MCF 10A (cell line): ENCODE results near the gene CERS4. TPM values are rescaled to one million over a fixed set of nuclear protein-coding genes. Genes with fewer than 3 reads are reported as not detected.
A peak's percentile ranks its signal among the peaks of the same experiment; 100 is the strongest.

Experiments used
- BruUV-seq: library from RNA; stranded (reverse); fragments of 400-500 nt; replicated peaks from 2 replicates; lab custom pipeline; 2021; lab: Mats Ljungman, UMichigan
- CTCF ChIA-PET: fragments of 300-600 bp; sonication (Branson Sonifier 250); formaldehyde crosslinking; extraction: SDS; loops from one replicate; lab custom pipeline; 2021; ENCODE audit warnings: antibody characterized with exemption, inconsistent platforms; lab: Yijun Ruan, JAX
- POLR2A ChIA-PET: fragments of 300-600, 350-650 bp; sonication (Branson Sonifier 250); formaldehyde crosslinking; extraction: SDS; loops from one replicate; lab custom pipeline; 2020; ENCODE audit warnings: antibody characterized with exemption, inconsistent platforms; lab: Yijun Ruan, JAX
- DNase-seq: peaks from one replicate; pipeline ENCODE4 v3.0.0-alpha.2; 2018; ENCODE audit not compliant: unreplicated experiment
- H3K27ac Mint-ChIP-seq: one replicate; pipeline ENCODE4 v1.8.0; 2022; ENCODE audit warnings: mild to moderate bottlenecking, low read depth, mixed read lengths; ENCODE audit not compliant: unreplicated experiment
- H3K27me3 Mint-ChIP-seq: one replicate; pipeline ENCODE4 v1.8.0; 2022; ENCODE audit warnings: mixed read lengths; ENCODE audit not compliant: insufficient read depth, unreplicated experiment
- H3K36me3 Mint-ChIP-seq: one replicate; pipeline ENCODE4 v1.8.0; 2022; ENCODE audit warnings: mild to moderate bottlenecking, moderate library complexity, mixed read lengths; ENCODE audit not compliant: insufficient read depth, unreplicated experiment
- H3K4me1 Mint-ChIP-seq: one replicate; pipeline ENCODE4 v1.8.0; 2022; ENCODE audit warnings: mixed read lengths; ENCODE audit not compliant: insufficient read depth, unreplicated experiment
- H3K4me3 Mint-ChIP-seq: one replicate; pipeline ENCODE4 v1.8.0; 2022; ENCODE audit warnings: mild to moderate bottlenecking, moderate library complexity, mixed read lengths; ENCODE audit not compliant: unreplicated experiment
- H3K9me3 Mint-ChIP-seq: one replicate; pipeline ENCODE4 v1.8.0; 2022; ENCODE audit warnings: mixed read lengths; ENCODE audit not compliant: unreplicated experiment
- intact Hi-C: fragments of 100-400 bp; cut with micrococcal nuclease; formaldehyde crosslinking; loops from 2 replicates; pipeline ENCODE4 v1.14.1; 2022
- total RNA-seq: library from RNA; stranded (reverse); gene quantifications from 2 replicates; pipeline ENCODE4 v1.2.3, GENCODE V29; 2022
- TF ChIP-seq, protein P1 (sequence below): fragments of 200-600 bp; IDR thresholded peaks from one replicate; pipeline ENCODE4 v1.8.0; 2022; ENCODE audit warnings: antibody characterized with exemption, mild to moderate bottlenecking; ENCODE audit not compliant: unreplicated experiment

The CERS4 gene
- total RNA-seq, 1 experiment from 2014 or later, result 1.5 TPM

DNA sequence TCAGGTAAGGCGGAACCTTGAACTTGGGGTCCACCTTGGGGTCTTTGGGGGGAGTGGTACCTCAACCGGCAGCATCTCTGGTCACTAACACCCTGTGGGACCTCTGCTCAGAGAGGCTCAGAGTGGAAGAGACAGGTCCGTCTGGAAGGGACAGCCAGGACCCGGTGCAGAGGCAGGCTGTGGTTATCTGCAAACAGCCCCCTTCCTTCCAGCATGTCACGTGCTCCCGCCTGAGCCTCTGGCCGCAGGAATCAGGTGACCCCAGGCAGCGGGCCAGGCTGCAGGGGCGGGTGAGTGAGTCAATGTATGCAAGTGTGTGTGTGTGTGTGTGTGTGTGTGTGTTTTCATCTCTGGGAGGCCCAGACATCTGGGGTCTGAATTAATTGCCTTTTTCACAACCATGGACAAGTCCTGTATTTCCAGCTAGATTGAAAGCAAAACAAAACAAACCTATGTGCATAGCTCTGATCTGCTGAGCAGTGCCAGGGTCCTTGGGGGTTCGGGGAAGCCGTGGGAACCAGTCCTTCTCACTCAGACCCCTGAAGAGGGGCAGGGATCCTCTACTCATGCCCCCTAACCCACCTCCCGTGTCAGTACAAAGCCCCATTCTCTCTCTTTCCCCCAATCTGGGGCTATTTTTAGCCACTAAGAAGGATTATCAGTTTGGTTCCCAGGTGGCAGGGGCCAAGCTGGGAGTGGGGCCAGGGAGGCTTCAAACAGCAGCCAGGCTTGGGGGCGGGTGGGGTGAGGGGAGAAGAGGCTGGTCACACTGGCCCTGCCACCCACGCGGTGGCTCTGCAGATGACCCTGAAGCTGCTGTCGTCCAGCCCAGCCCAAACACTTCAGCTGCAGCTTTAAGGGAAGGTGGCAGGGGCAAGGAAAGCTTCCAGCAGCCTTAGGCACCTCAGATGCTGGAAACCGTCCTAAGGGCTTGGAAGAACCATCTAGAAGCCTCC, 31.4 kb downstream of the CERS4 start:
- intact Hi-C loops, result loop anchor here (5.0 kb wide), 1 partner anchor 83 kb away; no protein-coding TSS in a partner anchor
- peak; percentile 87 for DNase-seq
- H3K27me3 Mint-ChIP-seq, result no peaks in the 10 kb centered on the region

DNA sequence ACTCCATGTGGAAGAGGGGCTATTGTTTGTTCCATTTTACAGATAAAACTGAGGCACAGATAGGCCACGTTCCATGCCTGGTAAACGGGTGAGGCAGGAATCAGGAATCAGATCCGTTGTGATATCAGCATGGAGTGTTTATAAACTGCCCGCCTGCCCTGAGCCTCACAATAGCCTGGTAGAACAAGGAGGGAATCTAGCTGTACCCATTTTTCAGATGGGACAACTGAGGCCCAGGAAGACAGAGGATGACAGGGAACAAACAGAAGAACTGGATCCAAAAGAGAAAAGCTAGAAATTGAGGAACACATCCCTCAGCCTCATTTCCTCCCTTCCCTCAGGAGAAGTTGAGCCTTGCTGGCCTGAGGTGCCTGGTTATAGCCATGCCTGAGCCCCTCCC, 32.5 kb downstream of the CERS4 start:
- BruUV-seq, result no TSS peak
- POLR2A ChIA-PET, result interaction anchor here (0.6 to 0.7 kb wide), 2 partner anchors 27 to 1140 kb away, joined by 3 to 4 read pairs; no protein-coding TSS in a partner anchor
- CTCF ChIA-PET, result interaction anchor here (0.6 to 1.6 kb wide), 4 partner anchors 32 to 318 kb away, joined by 3 to 5 read pairs (median 4); partner anchors contain the start of gene CERS4
- Mint-ChIP-seq H3K27me3 (no peaks in the 10 kb centered on the region), H3K9me3 (no peaks in the 10 kb centered on the region), H3K36me3 (no peaks in the 10 kb centered on the region), H3K4me1 (peaks cover 19% of the 10 kb centered on the region), H3K4me3 (no peak overlapping the region), H3K27ac (no peak overlapping the region)
- TF ChIP-seq, protein P1, sequence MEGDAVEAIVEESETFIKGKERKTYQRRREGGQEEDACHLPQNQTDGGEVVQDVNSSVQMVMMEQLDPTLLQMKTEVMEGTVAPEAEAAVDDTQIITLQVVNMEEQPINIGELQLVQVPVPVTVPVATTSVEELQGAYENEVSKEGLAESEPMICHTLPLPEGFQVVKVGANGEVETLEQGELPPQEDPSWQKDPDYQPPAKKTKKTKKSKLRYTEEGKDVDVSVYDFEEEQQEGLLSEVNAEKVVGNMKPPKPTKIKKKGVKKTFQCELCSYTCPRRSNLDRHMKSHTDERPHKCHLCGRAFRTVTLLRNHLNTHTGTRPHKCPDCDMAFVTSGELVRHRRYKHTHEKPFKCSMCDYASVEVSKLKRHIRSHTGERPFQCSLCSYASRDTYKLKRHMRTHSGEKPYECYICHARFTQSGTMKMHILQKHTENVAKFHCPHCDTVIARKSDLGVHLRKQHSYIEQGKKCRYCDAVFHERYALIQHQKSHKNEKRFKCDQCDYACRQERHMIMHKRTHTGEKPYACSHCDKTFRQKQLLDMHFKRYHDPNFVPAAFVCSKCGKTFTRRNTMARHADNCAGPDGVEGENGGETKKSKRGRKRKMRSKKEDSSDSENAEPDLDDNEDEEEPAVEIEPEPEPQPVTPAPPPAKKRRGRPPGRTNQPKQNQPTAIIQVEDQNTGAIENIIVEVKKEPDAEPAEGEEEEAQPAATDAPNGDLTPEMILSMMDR, result no peak
- intact Hi-C loops, result loop anchor here (5.0 kb wide), 1 partner anchor 84 kb away; no protein-coding TSS in a partner anchor
- no peak for DNase-seq

More for the DNA sequence above, 31.4 kb downstream of the CERS4 start:
- Mint-ChIP-seq H3K9me3 (no peaks in the 10 kb centered on the region), H3K4me3 (peak overlapping the region; percentile 39), H3K36me3 (no peaks in the 10 kb centered on the region), H3K4me1 (peaks cover 19% of the 10 kb centered on the region), H3K27ac (peak overlapping the region; percentile 65)
- CTCF ChIA-PET, result interaction anchor here (0.6 to 1.5 kb wide), 5 partner anchors 9 to 319 kb away, joined by 3 to 6 read pairs (median 4); no protein-coding TSS in a partner anchor
- no TSS peak for BruUV-seq
- POLR2A ChIA-PET, result interaction anchor here (0.6 to 2.0 kb wide), 5 partner anchors 17 to 1138 kb away, joined by 3 to 11 read pairs (median 4); partner anchors contain the start of genes CERS4 and SNAPC2
- TF ChIP-seq, protein P1, result no peak

DNA sequence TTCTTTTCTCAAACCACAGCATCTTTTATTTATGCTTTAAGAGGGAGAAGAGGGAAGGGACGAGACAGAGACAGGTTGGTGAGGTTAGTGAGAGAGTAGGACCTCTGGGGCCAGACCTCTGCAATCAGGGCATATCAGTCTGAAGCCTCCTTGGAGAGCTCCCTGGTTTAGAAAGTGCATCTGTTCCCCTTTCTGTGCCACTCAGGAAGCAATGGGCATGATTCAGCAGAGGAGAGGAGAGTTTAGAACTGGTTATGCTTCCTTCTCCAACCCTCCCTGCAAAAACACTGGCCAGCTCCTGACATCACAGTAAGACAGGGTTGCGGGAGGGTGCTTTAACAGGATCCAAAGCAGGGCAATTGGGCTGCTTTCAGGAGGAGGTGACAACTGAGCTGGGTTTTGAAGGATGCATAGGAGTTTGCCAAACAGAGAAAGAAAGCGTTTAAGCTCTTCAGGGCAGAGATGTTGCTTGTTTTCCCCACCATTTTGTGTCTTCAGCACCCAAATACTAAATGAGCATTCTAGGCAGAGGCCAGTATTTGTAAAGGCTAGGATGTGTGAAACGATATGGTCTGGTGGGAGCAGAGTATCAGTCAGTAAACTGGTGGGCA, 33.1 kb downstream of the CERS4 start:
- ChIA-PET CTCF (interaction anchor here (0.6 to 1.6 kb wide), 6 partner anchors 27 to 1521 kb away, joined by 3 to 5 read pairs (median 4); partner anchors contain the start of gene CERS4), POLR2A (interaction anchor here (0.5 to 0.7 kb wide), 2 partner anchors 28 to 142 kb away, joined by 3 to 4 read pairs; no protein-coding TSS in a partner anchor)
- no peaks in the 10 kb centered on the region for H3K9me3 Mint-ChIP-seq
- H3K27me3 Mint-ChIP-seq, result no peaks in the 10 kb centered on the region
- no peak overlapping the region for H3K4me3 Mint-ChIP-seq
- no peak overlapping the region for H3K27ac Mint-ChIP-seq
- TF ChIP-seq, protein P1, result no peak
- DNase-seq, result no peak
- intact Hi-C loops, result loop anchor here (5.0 kb wide), 1 partner anchor 85 kb away; no protein-coding TSS in a partner anchor
- peaks cover 19% of the 10 kb centered on the region for H3K4me1 Mint-ChIP-seq
- no peaks in the 10 kb centered on the region for H3K36me3 Mint-ChIP-seq
- no TSS peak for BruUV-seq
